Epithelial cell of esophagus (primary cell): ENCODE results near the gene MVB12B.

Experiments
- DNase-seq: peaks from one replicate; pipeline ENCODE4 v3.0.0; 2010; ENCODE audit warnings: low read depth
- H3K4me3 ChIP-seq: 2 replicates; pipeline ENCODE4 v1.5.1; 2011; ENCODE audit warnings: mild to moderate bottlenecking, low read length, control low read depth
- TF ChIP-seq, protein P1 (sequence below): IDR thresholded peaks from 2 replicates; pipeline ENCODE4 v1.5.1; 2011; ENCODE audit warnings: low read depth, mild to moderate bottlenecking, low read length, control low read depth, inconsistent platforms; ENCODE audit not compliant: insufficient read depth; ENCODE audit errors: missing control alignments

Gene MVB12B

DNA sequence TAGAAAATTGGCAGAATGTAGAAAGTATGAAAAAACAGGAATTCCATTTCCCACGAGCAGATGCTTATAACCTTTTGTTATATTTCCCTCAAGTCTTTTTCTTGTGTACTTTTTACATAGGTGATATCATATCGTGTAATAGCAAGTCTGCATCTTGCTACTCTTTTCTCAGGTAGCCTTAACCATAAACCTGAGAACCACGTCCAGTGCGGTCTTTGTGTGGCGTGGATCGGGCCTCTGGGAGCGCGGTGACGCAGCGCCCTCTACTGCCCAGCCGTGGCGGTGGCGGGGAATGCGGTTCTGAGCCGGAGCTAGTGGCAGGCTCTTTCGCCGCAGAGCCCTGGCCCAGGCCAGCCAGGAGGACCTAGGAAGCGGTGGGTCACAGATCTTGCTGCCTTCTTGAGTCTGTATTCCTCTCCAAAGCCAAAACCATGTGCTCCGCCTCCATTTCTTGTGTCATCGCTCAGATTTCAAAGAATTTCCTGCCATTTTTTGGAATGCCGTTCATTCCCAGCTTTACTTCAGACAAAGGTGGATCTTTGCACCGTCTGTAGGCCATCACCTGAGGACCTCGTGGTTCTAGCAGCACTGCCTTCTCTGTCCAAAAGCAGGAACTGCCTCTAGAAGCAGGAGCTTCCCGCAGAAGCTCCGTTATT is 71.9 kb downstream of the MVB12B start:
- H3K4me3 ChIP-seq = no peak overlapping the region
- peak; percentile 69 for DNase-seq
- TF ChIP-seq, protein P1, sequence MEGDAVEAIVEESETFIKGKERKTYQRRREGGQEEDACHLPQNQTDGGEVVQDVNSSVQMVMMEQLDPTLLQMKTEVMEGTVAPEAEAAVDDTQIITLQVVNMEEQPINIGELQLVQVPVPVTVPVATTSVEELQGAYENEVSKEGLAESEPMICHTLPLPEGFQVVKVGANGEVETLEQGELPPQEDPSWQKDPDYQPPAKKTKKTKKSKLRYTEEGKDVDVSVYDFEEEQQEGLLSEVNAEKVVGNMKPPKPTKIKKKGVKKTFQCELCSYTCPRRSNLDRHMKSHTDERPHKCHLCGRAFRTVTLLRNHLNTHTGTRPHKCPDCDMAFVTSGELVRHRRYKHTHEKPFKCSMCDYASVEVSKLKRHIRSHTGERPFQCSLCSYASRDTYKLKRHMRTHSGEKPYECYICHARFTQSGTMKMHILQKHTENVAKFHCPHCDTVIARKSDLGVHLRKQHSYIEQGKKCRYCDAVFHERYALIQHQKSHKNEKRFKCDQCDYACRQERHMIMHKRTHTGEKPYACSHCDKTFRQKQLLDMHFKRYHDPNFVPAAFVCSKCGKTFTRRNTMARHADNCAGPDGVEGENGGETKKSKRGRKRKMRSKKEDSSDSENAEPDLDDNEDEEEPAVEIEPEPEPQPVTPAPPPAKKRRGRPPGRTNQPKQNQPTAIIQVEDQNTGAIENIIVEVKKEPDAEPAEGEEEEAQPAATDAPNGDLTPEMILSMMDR = peak; percentile 96

DNA sequence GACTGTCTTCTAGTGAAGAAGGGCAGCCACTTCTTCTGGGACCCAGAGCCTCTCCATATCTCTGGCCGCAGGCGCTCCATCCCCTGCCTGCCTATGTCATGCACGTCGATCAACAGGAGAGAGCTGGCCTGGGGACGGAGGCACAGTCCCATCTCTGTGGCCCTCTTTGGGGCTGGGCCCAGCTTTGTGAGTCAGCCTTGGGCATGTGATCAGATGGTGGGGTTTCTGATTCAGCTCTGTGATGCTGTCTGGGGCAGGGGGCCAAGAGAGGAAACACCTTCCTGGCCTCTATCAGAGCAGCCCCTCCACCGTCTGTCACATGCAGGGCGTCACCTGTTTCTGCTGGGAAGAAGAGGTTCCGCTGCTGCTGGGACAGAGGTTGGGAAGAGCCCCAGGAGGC is 72.6 kb downstream of the MVB12B start:
- TF ChIP-seq, protein P1 = no peak
- H3K4me3 ChIP-seq = no peak overlapping the region
- no peak for DNase-seq

DNA sequence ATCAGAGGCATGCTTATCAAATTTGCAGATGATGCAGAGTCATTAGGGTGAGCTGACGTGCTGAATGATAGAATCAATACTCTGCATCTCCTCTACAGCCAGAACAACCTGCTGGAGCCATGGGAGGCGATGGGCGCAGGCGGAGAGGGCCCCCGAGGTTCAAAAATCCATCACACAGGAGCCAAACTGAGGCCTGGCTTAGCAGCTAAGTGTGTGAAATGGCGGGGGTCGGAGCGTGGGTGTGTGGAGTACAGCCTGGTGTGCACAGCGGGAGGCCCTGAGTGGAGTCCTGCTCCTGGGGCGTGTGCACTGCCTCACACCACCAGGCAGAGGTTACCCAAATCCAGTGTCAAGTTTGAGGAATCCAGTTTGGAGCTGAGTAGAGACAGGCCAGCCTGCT is 73.2 kb downstream of the MVB12B start:
- TF ChIP-seq, protein P1 = no peak
- DNase-seq = no peak
- no peak overlapping the region for H3K4me3 ChIP-seq

DNA sequence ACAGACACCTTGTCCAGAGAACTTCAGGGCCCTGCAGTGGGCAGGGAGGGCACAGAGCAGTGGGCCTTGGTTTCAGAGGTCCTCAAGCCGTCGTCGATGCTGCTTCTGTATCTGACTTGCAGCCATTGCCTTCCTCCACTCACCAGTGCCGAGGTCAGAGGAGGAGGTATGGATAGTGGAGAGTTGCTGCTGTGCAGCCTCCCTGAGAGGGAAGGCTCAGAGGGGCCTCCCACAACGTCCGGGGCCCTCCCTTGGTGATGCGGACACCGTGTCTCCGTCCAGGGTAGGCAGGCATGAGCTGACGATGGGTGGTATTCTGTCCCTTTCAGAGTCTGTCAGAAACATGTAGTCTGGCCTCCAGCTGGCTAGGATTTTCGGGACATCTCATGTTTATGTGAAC is 73.9 kb downstream of the MVB12B start:
- no peak overlapping the region for H3K4me3 ChIP-seq
- DNase-seq = no peak
- TF ChIP-seq, protein P1 = no peak

DNA sequence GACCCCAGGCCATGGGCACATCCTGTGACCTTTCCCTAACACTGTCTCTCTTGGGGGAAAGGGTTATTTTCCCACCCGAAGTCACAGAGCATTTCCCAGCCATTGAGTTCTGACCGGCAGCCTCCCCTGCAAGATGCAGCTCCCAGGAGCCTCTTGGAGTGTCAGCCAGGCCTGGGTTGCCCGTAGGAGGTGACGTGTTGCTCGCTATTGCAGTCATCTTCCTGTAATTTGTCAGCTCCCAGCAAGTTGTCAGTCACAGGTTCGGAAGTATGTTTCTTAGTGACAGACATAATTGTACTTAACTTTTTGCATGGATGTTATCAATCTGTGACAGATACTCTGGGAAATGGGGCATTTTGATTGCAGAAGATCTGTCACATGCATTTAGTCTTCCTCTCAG is 74.5 kb downstream of the MVB12B start:
- TF ChIP-seq, protein P1 = no peak
- no peak overlapping the region for H3K4me3 ChIP-seq
- no peak for DNase-seq

DNA sequence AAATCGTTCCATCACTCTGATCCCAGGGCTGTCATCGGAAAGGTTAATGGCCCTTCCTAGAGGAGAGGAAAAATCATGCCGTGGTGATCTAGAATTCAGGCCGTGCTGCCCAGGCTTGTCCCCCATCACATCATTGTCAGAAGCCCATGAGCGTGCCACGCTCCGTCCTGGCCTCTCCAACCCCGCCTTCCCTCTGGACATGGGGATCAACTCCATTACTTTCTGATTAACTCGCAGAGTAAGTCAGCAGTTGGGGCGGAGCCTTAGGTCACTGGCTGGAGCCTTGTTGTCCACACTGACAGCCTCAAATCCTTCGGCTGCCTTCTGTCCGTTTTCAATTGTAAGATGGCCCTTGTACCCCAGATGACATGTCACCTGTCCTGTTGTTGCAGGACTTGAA is 75.0 kb downstream of the MVB12B start:
- no peak for DNase-seq
- no peak overlapping the region for H3K4me3 ChIP-seq
- TF ChIP-seq, protein P1 = no peak

DNA sequence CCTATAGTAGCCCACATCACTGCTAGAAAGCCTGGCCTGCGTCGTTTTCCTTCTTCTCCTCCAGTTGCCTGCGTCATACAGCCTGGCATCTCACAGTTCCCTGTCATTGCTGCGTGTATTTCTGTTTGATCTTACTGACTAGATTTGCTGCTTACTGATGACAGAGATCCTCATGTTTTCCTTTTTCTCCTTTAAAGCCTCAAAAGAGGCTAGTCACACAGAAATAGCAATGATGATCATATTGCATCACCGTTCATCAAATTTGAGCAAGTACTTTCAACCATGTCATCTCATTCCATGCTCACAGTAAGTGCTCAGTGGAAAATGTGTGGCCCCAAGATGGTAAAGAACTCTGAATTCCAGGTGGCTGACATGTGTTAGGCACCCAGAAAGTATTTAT is 76.8 kb downstream of the MVB12B start:
- no peak for DNase-seq
- TF ChIP-seq, protein P1 = no peak
- H3K4me3 ChIP-seq = no peak overlapping the region
